HG02885 (cell line): Measurements from ENCODE around the gene RASGRF2.
"Not testable (repeated sequence)": the region's sequence is repeated elsewhere in the genome, so short reads cannot be mapped to it uniquely, and the experiment has no call there.

ENCODE experiments used
- ATAC-seq: cut with Tn5 transposase; IDR thresholded peaks from one replicate; pipeline ENCODE4 v1.9.1; 2021; ENCODE audit warnings: mild to moderate bottlenecking; ENCODE audit not compliant: unreplicated experiment, poor library complexity

The RASGRF2 gene

DNA sequence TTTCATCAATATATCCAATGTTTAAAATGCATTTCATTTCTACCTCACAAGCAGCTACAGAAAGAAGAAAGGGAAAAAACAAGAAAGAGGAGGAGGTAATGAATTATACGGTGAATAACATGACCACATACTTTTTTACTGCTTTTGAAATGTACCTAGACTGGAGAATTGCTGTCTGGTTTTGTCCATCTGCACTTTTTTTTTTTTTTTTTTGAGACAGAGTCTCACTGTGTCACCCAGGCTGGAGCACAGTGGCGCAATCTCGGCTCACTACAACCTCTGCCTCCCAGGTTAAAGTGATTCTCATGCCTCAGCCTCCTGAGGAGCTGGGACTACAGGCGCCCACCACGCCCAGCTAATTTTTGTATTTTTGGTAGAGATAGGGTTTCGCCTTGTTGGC is 58.4 kb downstream of the RASGRF2 start:
- ATAC-seq, result not testable (repeated sequence)

DNA sequence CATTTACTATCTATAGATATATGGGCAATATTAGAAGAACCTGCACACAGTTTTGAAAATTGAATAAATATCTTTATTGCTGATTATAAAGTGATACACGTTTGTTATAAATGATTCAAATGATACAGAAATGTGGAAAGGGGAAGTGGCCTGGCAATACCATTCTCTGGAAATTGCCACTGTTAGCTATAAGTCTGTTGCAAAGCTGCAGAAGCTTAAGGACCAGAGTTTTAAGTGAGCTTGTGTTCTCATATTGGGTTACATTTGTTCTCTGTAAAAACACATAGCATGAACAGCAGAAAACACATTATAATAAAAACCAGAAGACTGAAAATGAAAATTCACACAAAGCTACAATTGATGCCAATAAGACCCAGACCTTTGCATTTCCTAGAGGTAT is 59.6 kb downstream of the RASGRF2 start:
- no peak for ATAC-seq

DNA sequence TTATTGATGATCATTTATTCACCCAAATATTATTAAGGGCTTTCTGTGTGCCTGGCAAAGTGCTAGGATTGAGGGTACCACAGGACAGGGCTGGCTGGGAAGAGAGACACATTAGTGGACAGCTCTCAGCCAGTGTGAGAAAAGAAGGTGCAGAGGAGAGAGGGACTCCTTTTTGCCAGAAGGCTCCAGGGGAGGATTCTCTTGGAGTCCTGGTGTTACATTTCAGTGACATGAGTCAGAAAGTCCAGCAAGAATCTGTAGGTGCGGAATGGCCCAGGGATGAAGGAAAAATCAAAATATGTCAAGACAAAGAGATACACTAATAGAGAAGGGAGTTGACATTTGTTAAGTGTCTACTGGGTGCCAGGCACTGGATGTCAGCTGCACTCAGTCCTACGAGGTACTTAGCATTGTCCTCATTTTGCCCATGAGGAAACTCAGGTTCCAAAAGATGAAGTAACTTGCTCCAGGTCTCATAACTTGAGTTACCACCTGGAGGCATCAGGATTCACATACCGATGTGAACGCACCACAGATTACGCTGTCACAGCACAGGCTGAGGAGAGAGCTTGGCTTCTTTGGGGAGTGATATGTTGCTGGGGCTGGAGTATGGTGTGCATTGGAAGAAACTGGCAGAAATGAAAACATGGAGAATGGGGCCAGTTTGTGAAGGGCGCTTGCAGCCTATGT is 60.5 kb downstream of the RASGRF2 start:
- no peak for ATAC-seq

DNA sequence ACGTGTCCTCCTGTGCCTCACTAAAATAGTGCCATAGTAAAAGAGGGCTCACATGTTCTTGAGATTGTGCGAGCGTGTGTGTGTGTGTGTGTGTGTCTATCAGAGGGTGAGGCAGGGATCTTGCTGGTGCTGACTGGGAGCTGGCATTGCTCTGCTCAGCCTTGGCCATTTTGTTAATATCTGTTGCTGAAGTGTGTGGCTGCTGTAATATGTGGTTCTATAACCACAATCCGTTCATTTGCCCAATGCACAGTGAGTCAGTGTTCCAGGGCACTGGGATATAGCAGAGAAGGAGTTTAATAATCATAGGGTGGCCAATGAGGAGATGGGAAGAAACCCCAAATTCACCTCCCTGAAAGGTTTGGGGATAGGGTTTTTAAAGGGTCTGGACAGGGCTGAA is 61.3 kb downstream of the RASGRF2 start:
- no peak for ATAC-seq

DNA sequence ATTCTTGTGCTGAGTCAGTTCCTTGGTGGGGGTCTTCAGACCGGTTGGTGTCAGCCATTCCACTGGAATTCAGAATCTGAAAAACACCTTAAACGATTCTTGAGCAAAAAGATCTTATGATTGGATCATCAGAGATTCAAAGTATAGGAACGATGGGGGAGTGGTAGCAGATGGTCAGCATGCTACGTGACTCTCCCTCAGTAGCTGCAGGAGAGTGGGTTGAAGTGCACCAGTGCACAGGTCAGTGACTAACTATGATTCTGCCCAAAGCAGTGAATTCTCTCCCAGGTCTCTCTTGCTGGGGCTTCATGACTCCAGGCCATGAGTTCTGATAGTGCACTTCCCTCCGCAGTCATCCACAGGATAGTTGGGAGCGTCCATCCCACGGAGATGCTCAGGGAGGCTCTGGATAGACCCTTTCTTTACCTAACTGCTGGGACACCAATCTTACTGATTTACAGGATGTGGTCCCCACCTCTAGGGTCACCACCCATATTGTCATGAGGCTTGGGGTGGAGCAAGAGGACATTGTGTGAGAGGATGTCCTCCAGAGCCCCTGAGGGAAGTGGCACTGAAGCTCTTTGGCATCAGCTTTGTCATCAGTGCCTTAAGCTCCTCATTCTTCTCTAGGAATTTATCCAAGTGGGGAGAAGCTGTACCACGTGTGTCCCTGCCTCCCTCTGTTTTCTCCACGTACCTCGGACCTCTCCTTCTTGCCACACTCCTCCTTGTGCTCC is 62.0 kb downstream of the RASGRF2 start:
- ATAC-seq, result no peak

DNA sequence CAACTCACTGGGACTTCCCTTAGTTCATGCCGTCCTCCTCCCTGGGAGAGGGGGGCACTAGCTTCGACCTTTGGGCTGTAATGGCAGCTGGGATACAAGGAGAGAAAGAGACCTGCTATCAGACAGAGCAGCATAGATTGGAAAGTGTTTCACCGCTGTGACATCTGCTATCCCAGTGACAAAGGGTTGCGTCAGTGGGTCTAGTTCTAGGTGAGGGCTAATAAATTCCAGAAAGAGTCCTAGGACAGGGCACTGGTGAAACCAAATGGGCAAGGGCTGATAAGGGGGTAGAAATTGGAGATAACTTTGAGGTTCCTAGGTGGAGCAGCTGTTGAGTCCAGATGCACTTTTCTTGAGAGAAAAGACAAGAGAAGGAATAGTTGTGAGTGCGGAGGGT is 62.5 kb downstream of the RASGRF2 start:
- no peak for ATAC-seq

DNA sequence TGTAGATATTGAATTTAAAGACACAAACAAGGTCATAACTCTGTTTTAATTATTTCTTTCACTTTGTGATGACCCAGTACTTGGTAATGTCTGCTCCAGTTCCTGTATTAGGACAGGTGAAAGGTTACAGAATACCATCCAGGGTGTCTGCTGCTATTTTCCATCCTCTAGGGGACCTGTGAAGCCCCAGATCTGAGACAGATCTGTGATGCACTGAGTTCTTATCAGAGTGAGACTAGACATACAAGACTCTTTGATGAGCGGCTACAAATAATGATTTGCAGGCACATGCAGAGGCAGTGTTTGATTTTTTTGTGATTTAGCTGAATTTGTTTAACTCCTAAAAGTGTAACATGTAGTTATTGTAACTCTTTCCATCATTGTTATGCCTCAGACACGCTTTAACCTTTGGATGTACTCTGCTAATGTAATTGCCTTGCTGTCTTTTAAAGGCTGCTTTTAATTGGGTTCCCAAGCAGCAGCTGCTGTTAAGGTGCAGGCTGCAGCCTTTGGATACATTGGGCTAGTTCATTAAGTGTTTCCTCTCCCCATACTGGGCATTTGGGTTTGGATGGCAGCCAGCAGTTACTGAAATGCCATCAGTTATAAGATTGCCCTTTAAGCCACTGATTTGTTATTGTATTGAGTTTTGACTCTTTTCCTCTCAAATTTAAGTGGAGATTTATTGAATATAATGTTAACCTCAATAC is 63.3 kb downstream of the RASGRF2 start:
- no peak for ATAC-seq

DNA sequence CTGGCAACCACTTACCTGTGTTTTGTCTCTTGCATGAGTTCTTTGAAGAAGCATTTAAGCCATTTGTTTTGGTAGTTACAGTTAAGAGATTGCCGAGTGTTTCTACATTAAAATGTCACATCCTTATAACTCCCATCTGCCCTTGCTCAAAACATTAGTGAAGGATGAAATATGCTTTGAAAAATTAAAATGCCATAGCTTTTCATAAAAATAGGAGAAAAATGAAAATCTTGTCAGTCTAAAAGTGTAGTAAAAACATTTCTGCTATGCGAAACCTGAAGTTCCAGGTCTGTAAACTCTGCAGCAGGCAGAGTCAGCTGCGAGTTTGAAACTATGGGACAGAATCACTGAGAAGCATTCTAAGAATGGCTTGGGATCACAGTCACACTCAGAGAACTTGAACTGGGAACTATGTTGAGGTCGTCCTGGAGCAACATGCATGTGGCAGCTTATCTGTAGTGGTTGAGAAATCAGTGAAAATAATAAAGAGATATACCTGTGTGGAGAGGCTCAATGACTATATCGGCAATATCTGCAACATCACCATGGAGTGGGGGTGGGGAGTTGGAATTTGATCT is 67.4 kb downstream of the RASGRF2 start:
- no peak for ATAC-seq

DNA sequence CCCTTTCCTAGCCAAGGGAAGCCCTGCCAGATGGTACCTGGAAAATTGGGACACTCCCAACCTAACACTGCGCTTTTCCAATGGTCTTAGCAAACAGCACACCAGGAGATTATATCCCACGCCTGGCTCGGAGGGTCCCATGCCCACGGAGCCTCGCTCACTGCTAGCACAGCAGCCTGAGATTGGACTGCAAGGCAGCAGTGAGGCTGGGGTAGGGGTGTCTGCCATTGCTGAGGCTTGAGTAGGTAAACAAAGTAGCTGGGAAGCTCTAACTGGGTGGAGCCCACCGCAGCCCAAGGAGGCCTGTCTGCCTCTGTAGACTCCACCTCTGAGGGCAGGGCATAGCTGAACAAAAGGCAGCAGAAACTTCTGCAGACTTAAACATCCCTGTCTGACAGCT is 68.7 kb downstream of the RASGRF2 start:
- not testable (repeated sequence) for ATAC-seq

DNA sequence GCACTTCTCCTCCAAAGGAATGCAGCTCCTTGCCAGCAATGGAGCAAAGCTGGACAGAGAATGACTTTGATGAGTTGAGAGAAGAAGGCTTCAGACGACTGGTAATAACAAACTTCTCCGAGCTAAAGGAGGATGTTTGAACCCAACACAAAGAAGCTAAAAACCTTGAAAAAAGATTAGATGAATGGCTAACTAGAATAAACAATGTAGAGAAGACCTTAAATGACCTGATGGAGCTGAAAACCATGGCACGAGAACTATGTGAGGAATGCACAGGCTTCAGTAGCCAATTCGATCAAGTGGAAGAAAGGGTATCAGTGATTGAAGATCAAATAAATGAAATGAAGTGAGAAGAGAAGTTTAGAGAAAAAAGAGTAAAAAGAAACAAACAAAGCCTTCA is 69.6 kb downstream of the RASGRF2 start:
- not testable (repeated sequence) for ATAC-seq

DNA sequence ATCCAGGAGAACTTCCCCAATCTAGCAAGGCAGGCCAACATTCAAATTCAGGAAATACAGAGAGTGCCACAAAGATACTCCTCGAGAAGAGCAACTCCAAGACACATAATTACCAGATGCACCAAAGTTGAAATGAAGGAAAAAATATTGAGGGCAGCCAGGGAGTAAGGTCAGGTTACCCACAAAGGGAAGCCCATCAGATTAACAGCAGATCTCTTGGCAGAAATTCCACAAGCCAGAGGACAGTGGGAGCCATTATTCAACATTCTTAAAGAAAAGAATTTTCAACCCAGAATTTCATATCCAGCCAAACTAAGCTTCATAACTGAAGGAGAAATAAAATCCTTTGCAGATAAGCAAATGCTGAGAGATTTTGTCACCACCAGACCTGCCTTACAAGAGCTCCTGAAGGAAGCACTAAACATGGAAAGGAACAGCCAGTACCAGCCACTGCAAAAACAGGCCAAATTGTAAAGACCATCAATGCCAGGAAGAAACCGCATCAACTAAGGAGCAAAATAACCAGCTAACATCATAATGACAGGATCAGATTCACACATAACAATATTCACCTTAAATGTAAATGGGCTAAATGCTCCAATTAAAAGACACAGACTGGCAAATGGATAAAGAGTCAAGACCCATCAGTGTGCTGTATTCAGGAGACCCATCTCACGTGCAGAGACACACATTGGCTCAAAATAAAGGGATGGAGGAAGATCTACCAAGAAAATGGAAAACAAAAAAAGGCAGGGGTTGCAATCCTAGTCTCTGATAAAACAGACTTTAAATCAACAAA is 70.3 kb downstream of the RASGRF2 start:
- not testable (repeated sequence) for ATAC-seq

DNA sequence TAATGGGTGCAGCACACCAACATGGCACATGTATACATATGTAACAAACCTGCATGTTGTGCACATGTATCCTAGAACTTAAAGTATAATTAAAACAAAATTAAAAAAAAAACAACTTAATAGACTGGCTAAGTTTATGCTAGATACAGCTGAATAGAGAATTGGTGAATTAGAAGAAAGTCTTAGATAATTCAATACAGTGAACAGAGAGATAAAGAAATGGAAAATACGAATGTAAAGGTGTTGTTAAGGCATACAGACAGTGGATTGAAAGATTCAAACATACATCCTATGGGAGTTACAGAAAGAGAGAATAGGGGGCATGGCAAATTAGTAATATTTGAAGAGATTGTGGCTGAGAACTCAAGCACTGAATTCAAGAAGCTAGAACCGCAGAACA is 75.4 kb downstream of the RASGRF2 start:
- ATAC-seq, result no peak

DNA sequence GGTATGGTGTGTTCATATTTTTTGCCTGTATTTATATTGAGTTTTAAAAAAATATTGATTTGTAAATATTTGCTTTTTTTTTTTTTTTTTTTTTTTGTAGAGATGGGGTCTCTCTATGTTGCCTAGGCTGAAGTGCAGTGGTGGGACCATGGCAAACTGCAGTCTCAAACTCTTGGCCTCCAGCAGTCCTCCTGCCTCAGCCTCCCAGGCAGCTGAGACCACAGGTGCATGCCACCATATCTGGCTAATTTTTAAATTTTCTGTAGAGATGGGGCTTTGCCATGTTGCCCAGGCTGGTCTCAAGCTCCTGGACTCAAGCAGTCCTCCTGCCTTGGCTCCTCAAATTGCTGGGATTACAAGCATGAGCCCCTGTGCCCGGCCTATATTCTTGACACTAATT is 78.3 kb downstream of the RASGRF2 start:
- ATAC-seq, result no peak

DNA sequence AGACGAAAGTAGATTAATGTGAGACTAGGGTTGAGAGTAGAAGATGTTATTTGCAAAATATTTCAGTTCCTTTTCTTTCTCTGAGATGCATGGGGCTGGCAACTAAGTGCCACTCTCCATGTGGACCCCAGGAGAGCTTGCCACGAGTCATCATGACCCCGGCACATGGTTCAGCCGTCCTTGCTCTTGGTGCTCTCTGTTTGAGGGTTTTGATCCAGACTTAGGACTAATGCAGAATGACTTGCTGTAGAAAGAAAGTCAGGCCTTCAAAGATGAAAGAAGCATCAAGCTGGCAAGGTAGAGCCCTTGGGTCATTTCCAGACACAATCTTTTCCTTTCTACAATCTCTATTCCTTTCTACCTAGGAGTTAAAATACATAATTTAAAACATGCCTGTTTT is 84.7 kb downstream of the RASGRF2 start:
- ATAC-seq, result no peak

DNA sequence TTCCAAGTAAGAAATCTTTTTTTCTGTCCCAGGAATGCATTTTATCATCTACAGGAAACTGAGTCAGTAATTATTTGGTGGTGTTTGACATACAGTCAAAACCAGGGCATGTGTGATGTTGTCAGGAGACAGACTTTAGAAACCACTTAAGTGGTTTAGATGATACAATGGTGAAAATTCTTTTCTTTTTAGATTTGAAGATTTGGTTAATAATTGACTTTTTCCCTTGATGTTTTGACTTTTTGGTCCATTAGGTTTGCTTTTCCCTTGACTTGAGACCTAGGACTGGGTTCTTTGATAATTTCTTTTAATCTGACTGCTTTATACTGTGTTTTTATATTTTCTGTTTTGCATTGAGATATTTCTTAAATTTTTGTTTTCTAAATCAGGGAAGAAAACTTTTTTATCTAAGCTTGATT is 85.2 kb downstream of the RASGRF2 start:
- ATAC-seq, result no peak

DNA sequence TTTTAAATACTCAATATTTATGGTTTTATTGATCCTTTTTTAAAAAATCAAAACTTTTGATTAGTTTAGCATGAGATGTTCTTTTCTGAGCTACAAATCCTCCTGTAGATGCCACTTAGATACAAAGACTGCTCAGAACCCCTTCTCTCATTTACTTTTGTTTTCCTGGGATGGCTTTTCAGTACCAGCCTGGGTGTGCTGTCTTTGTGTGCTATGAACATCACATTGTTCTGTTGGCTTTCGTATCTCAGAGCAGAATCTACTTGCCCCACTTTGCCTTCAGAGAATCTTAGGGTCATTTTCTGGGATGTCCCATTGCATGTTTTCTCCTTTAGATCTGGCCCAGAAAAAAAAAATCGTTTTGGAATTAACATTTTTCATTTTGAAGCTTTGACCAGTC is 85.9 kb downstream of the RASGRF2 start:
- ATAC-seq, result no peak

DNA sequence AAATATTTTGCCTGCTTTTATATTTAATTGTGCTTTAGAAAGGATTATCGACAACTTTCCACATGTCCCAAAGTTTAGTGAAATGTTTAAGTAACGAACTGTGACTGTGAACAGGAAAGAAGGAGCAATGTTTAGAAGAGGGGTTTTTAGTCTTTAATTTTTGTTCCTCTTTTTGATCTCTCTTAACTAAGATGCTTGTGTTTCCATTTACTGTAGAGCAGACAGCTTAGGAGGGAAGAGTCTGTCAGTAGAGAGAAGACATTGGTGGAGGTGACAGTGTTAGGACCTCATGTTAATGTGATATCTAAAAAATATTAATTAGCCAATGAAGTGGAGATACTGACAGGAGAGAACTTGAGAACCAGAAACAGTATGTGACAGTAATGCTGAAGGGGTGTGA is 92.2 kb downstream of the RASGRF2 start:
- no peak for ATAC-seq

DNA sequence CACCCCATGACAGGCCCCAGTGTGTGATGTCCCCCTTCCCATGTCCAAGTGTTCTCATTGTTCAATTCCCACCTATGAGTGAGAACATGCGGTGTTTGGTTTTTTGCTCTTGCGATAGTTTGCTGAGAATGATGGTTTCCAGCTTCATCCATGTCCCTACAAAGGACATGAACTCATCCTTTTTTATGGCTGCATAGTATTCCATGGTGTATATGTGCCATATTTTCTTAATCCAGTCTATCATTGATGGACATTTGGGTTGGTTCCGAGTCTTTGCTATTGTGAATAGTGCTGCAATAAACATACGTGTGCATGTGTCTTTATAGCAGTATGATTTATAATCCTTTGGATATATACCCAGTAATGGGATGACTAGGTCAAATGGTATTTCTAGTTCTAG is 93.1 kb downstream of the RASGRF2 start:
- not testable (repeated sequence) for ATAC-seq

DNA sequence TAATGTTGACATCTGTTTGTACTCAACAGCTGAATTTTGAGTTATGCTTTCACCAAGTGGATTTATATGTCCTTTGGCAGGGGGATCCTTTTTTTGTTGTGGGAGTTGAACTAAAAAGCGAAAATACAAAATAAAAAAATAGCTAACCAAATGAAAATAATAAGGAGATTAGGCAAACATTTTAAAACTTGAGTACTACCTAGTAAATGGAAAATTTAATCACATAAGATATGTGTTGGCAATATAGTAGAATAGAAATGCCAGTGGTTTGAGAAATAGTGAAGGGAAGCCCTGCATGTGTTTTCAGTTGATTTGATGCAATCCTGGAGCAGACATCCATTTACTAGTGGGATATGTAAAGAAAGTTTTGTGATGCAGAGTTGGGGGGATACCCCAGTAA is 98.0 kb downstream of the RASGRF2 start:
- no peak for ATAC-seq

DNA sequence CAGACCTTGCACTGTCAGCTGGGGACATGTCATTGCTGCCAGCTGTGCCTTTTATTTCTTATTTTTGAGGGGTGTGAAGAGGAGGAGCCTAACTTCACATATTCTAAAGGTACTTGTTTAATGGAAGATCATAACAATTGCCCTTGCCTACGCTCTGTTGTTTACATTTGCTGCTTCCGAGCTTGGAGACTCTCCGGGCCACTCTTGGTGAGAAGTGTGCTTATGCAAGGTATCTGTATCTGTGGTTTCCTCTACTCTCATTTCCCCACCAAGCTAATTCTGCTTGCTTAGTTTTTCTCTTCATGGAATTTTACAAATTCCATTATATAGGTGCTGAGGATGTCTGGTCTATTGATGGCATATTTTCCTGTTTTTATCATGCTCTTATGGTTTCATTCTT is 105.3 kb downstream of the RASGRF2 start:
- no peak for ATAC-seq
